PC-3 (cell line): ENCODE data around the gene ENKD1. TPM values are rescaled to one million over a fixed set of nuclear protein-coding genes. Genes with fewer than 3 reads are reported as not detected.

Experiments used
- ATAC-seq: fragments of 200-7000 bp; cut with Tn5 transposase; 2 replicates; pipeline ENCODE4 v1.9.1; 2020; ENCODE audit warnings: mild to moderate bottlenecking, moderate library complexity
- BruUV-seq: library from RNA; stranded (reverse); fragments of 400-500 nt; replicated peaks from 2 replicates; lab custom pipeline; 2021; lab: Mats Ljungman, UMichigan
- CTCF ChIA-PET: fragments of 300-600 bp; sonication (Branson Sonifier 250); formaldehyde crosslinking; loops from one replicate; lab custom pipeline; 2022; ENCODE audit warnings: antibody characterized with exemption; lab: Charles Lee
- POLR2A ChIA-PET: fragments of 300-600 bp; sonication (Branson Sonifier 250); formaldehyde crosslinking; loops from one replicate; lab custom pipeline; 2022; ENCODE audit warnings: antibody characterized with exemption; ENCODE audit not compliant: unreplicated experiment; lab: Charles Lee
- DNase-seq: peaks from one replicate; pipeline ENCODE4 v3.0.0-alpha.2; 2015
- H2AFZ ChIP-seq: fragments of 300-600 bp; sonication (generic); 2 replicates; pipeline ENCODE4 v1.6.0; 2016; ENCODE audit warnings: antibody characterized with exemption, low read length
- H3F3A ChIP-seq: fragments of 300-600 bp; sonication (generic); one replicate; pipeline ENCODE4 v1.6.0; 2017; ENCODE audit warnings: antibody characterized with exemption, low read length, control low read depth, mild to moderate bottlenecking; ENCODE audit not compliant: unreplicated experiment
- H3K27ac ChIP-seq: fragments of 300-600 bp; sonication (generic); 2 replicates; pipeline ENCODE4 v1.5.1; 2016; ENCODE audit warnings: mild to moderate bottlenecking, low read length
- H3K27me3 ChIP-seq: fragments of 300-600 bp; sonication (generic); 2 replicates; pipeline ENCODE4 v1.6.1; 2016; ENCODE audit warnings: low read length, mixed read lengths
- H3K36me3 ChIP-seq: fragments of 300-600 bp; sonication (generic); 2 replicates; pipeline ENCODE4 v1.6.1; 2016; ENCODE audit warnings: low read depth, mixed run types, low read length, mixed read lengths
- H3K4me1 ChIP-seq: fragments of 300-600 bp; sonication (generic); 2 replicates; pipeline ENCODE4 v1.5.1; 2016; ENCODE audit warnings: low read length; ENCODE audit not compliant: insufficient read depth
- H3K4me2 ChIP-seq: fragments of 300-600 bp; sonication (generic); 2 replicates; pipeline ENCODE4 v1.6.0; 2016; ENCODE audit warnings: low read length
- H3K4me3 ChIP-seq: fragments of 300-600 bp; sonication (generic); 2 replicates; pipeline ENCODE4 v1.5.1; 2016; ENCODE audit warnings: mild to moderate bottlenecking, low read length, mixed read lengths
- H3K79me2 ChIP-seq: fragments of 300-600 bp; sonication (generic); 2 replicates; pipeline ENCODE4 v1.6.1; 2017; ENCODE audit warnings: low read length, mixed read lengths
- H3K9ac ChIP-seq: fragments of 300-600 bp; sonication (generic); 2 replicates; pipeline ENCODE4 v1.6.0; 2016; ENCODE audit warnings: mild to moderate bottlenecking, low read length
- H3K9me2 ChIP-seq: fragments of 300-600 bp; sonication (generic); replicated peaks from 2 replicates; pipeline ENCODE4 v1.6.1; 2016; ENCODE audit warnings: mixed run types, low read length, mixed read lengths
- H3K9me3 ChIP-seq: fragments of 300-600 bp; sonication (generic); 2 replicates; pipeline ENCODE4 v1.6.1; 2016; ENCODE audit warnings: low read length, mixed read lengths
- H4K20me1 ChIP-seq: fragments of 300-600 bp; sonication (generic); 2 replicates; pipeline ENCODE4 v1.6.1; 2016; ENCODE audit warnings: low read length, mixed read lengths
- CTCF ChIP-seq: fragments of 300-600 bp; sonication (generic); conservative IDR thresholded peaks from 2 replicates; pipeline ENCODE4 v1.5.1; 2017; ENCODE audit warnings: antibody characterized with exemption, low read depth, mild to moderate bottlenecking, low read length
- EZH2 ChIP-seq: fragments of 300-600 bp; sonication (generic); IDR thresholded peaks from one replicate; pipeline ENCODE4 v1.6.1; 2017; ENCODE audit warnings: antibody characterized with exemption, mild to moderate bottlenecking, low read length; ENCODE audit not compliant: unreplicated experiment
- EZH2phosphoT487 ChIP-seq: fragments of 300-600 bp; sonication (generic); IDR thresholded peaks from 2 replicates; pipeline ENCODE4 v1.6.1; 2018; ENCODE audit warnings: mild to moderate bottlenecking, antibody characterized with exemption, low read length, borderline replicate concordance
- intact Hi-C: fragments of 100-400 bp; cut with micrococcal nuclease; formaldehyde crosslinking; loops from 2 replicates; pipeline ENCODE4 v1.9.0; 2023
- total RNA-seq: library from RNA; depleted of rRNA; stranded (reverse); fragments of >200 nt; gene quantifications from 2 replicates; pipeline ENCODE4 v1.2.3, GENCODE V29; 2014

ENKD1 gene
- total RNA-seq, 1 experiment from 2014 or later, result 19.4 TPM

DNA sequence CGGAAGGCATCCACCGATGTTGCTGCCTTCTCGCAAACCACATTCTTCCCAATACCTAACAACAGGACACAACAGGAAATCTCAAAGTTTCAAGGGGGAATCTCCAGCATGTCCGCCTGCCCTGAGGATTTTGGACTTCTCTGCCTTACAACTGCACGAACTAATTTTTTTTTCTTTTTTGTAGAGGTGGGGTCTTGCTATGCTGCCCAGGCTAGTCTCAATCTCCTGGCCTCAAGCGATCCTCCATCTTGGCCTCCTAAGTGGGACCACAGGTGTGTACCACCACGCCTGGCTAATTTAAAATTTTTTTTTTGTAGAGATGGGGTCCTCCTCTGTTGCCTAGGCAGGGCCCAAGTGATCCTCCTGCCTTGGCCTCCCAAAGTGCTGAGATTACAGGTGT, 9.4 kb upstream of the ENKD1 start:
- no peaks in the 10 kb centered on the region for H3K9me3 ChIP-seq
- TF ChIP-seq EZH2, result no peak
- TF ChIP-seq EZH2phosphoT487, result no peak
- TF ChIP-seq CTCF, result no peak
- no peak overlapping the region for H3K4me2 ChIP-seq
- H3K4me3 ChIP-seq, result no peak overlapping the region
- no peaks in the 10 kb centered on the region for H3K9me2 ChIP-seq
- POLR2A ChIA-PET, result no interaction called here
- no peaks in the 10 kb centered on the region for H3K27me3 ChIP-seq
- DNase-seq (no peak), ATAC-seq (no peak)
- H3F3A ChIP-seq, result no peaks in the 10 kb centered on the region
- BruUV-seq, result no TSS peak
- no peak overlapping the region for H3K9ac ChIP-seq
- H3K4me1 ChIP-seq, result peaks cover 5% of the 10 kb centered on the region
- H4K20me1 ChIP-seq, result no peaks in the 10 kb centered on the region
- H3K79me2 ChIP-seq, result no peaks in the 10 kb centered on the region
- H3K36me3 ChIP-seq, result no peaks in the 10 kb centered on the region
- no peak overlapping the region for H2AFZ ChIP-seq
- CTCF ChIA-PET, result no interaction called here
- intact Hi-C loops, result no loop called here
- peak overlapping the region; percentile 37; the same call in 1 of the 2 replicates for H3K27ac ChIP-seq

DNA sequence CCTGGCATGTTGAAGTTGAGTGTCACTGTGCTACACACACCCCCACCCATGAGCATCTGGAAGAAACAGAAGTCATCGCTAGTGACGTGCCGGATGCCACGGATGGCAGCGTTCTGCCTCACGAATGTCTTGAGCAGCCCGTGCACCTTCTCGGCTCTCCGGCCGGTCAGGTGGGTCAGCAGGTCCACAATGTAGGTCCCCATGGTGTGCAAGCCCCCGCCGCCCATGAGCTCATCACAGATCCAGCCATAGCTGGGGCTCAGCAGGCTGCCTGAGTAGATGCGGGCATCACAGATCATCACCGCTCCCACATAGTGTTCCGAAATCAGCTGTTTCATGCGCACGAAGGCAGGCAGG, 9.0 kb upstream of the ENKD1 start:
- intact Hi-C loops, result no loop called here
- no TSS peak for BruUV-seq
- Histone ChIP-seq H3K79me2 (no peaks in the 10 kb centered on the region), H3K4me1 (peaks cover 5% of the 10 kb centered on the region), H3K27ac (no peak overlapping the region), H3K9me2 (no peaks in the 10 kb centered on the region), H3K9me3 (no peaks in the 10 kb centered on the region), H3K9ac (no peak overlapping the region), H3F3A (no peaks in the 10 kb centered on the region), H3K27me3 (no peaks in the 10 kb centered on the region), H2AFZ (no peak overlapping the region), H3K36me3 (no peaks in the 10 kb centered on the region), H3K4me2 (no peak overlapping the region), H3K4me3 (no peak overlapping the region), H4K20me1 (no peaks in the 10 kb centered on the region)
- TF ChIP-seq EZH2 (no peak), CTCF (no peak)
- ChIA-PET CTCF (no interaction called here), POLR2A (no interaction called here)
- no peak for ATAC-seq
- DNase-seq, result no peak

DNA sequence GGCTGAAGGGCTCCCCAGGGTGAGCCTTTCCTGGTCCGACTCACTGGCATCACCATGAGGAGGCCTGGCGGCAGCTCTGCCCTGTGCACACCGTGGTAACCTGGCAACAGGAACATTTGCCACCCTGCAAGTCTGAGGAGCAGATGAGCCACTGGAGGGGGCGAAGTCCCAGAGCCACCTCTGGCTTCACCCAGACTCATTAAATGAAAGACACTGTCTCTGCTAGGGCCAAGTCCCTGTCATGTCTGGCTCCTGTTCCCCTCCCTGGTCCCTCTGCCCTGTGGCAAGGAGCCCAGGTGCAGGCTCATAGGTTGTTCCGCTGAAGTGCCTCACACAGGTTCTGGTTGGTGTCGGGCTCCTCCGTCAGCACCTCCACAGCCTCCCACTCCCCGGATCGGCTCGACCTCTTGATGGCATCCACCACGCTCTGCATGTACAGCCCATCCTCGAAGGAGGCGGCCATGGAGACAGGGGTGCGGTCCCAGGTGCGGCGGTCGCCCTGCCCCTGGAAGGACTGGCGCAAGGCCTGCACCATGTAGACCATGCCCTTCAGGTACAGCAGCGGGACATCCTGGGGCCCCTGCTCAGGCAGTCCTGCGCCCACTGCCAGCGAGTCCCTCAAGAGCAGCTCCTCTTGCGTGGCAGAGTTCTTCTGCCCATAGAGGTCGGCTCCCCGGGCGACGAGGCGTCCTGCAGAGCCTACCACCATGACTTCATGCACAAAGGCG, 8.5 kb upstream of the ENKD1 start:
- Histone ChIP-seq H3K9me2 (no peaks in the 10 kb centered on the region), H3K9ac (no peak overlapping the region), H3K27me3 (no peaks in the 10 kb centered on the region), H3F3A (no peaks in the 10 kb centered on the region), H3K79me2 (no peaks in the 10 kb centered on the region), H3K36me3 (no peaks in the 10 kb centered on the region), H3K27ac (no peak overlapping the region), H3K9me3 (no peaks in the 10 kb centered on the region), H4K20me1 (no peaks in the 10 kb centered on the region), H3K4me2 (no peak overlapping the region), H3K4me1 (peaks cover 5% of the 10 kb centered on the region), H2AFZ (no peak overlapping the region), H3K4me3 (no peak overlapping the region)
- POLR2A ChIA-PET, result no interaction called here
- no peak for ATAC-seq
- BruUV-seq, result no TSS peak
- CTCF ChIA-PET, result interaction anchor here (0.5 kb wide), 1 partner anchor 175 kb away, joined by 5 read pairs; no protein-coding TSS in a partner anchor
- TF ChIP-seq CTCF (no peak), EZH2 (no peak), EZH2phosphoT487 (no peak)
- DNase-seq, result no peak
- intact Hi-C loops, result no loop called here
